Measurements from ENCODE around the gene FOXA3.
"Not testable (repeated sequence)": the region's sequence is repeated elsewhere in the genome, so short reads cannot be mapped to it uniquely, and the experiment has no call there.

FOXA3 gene

DNA sequence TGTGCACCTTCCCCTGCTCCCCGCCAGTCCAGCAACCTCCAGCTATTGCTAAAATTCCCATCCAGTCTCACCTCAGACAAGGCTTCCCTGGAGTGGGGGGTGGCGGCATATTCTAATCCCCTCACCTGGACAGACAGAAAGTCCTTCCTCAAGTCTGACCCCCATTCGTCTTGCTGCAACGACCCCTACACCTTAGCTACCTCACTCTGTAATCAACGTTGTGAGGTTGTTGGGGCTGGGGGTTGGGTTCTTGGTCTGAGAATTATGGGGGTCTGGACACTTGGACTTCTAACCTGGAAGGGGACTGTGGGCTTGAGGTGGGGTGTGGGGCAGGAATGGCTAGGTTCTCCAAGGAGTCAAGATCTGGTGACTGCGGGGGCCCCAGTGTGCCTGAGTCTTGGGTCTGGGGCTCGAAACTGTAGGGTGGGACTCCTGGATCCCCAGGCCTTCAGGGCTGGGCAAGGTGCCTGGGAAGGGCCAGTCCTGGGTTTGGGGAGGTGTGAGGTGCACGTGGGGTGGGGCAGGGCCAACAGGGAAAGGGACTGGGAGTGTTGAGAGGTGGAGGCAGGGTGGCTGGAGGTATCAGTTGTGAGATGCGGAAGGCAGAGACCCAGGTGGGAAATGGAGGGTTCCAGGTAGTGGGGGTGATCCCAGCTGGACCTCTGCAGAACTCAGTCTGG, 1.3 kb downstream of the FOXA3 start:
- TF ChIP-seq, protein P1, sequence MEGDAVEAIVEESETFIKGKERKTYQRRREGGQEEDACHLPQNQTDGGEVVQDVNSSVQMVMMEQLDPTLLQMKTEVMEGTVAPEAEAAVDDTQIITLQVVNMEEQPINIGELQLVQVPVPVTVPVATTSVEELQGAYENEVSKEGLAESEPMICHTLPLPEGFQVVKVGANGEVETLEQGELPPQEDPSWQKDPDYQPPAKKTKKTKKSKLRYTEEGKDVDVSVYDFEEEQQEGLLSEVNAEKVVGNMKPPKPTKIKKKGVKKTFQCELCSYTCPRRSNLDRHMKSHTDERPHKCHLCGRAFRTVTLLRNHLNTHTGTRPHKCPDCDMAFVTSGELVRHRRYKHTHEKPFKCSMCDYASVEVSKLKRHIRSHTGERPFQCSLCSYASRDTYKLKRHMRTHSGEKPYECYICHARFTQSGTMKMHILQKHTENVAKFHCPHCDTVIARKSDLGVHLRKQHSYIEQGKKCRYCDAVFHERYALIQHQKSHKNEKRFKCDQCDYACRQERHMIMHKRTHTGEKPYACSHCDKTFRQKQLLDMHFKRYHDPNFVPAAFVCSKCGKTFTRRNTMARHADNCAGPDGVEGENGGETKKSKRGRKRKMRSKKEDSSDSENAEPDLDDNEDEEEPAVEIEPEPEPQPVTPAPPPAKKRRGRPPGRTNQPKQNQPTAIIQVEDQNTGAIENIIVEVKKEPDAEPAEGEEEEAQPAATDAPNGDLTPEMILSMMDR (IDR thresholded peaks at IDR 0.05; ENCODE audit: extremely low read depth, missing control alignments) = no peak
- no peak for DNase-seq (ENCODE audit: low spot score)

DNA sequence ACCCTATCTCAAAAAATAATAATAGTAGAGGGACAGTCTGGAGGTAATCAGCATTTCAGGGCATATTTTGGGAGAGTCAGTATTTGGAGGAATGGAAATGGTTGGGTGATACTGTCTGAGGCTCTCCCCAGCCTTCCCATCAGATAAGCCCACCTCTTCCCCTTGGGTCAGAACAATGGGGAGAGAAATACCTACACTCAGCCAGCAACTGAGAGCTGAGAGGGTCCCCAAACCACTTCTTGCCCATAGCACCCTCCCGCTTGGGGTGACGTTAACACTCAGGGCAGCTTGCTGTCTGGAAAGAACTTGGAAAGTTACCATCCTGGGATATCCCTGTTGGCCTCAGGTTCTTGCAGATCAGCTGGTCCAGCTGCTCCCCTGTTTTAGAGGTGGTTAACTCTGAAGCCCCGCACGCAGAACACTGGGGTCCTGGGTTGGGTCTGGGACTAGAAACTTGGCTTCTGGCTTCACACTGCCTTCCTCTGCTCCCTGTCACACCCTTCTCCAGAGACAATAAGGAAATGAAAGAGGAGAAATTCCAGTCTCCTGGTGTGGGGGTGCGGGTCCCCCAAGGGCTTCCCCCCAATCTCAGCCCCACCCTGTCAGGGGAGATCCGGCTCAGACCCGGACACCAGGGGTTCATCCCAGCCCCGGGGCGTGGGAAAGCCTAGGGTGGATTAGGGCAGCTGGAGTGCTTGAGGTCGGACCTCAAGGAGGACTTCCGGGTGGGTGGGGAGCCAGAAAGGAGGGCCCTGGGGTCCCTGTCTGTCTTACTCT, 2.5 kb downstream of the FOXA3 start:
- DNase-seq (ENCODE audit: low spot score) = no peak
- TF ChIP-seq, protein P1 (IDR thresholded peaks at IDR 0.05; ENCODE audit: extremely low read depth, missing control alignments) = no peak

DNA sequence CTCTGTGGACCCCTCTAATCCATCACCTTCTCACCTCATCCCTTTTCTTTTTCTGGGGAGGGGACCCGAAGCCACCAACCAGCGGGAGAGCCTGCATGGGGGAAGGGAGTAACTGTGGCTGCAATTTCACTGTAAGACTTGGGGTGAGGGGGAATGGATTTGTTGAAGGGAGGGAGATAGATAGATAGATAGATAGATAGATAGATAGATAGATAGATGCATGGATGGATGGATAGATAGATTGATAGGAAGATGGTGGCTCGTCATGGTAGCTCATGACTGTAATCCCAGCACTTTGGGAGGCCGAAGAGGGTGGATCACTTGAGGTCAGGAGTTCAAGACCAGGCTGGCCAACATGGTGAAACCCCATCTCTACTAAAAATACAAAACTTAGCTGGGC, 3.1 kb downstream of the FOXA3 start:
- DNase-seq (ENCODE audit: low spot score) = not testable (repeated sequence)

DNA sequence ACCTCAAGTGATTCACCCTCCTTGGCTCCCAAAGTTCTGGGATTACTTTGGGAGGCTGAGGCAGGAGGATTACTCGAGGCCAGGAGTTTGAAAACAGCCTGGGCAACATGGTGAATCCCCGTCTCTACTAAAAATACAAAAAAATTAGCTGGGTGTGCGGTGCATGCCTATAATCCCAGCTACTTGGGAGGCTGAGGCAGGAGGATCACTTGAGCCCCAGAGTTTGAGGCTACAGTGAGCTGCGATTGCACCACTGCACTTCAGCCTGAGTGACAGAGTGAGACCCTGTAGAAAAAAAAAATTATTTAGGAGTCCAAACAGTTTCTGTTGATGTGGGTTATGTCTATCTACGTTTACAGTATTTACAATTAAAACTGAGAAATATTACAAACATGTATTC, 6.7 kb downstream of the FOXA3 start:
- DNase-seq (ENCODE audit: low spot score) = no peak
- TF ChIP-seq, protein P1 (IDR thresholded peaks at IDR 0.05; ENCODE audit: extremely low read depth, missing control alignments) = no peak

DNA sequence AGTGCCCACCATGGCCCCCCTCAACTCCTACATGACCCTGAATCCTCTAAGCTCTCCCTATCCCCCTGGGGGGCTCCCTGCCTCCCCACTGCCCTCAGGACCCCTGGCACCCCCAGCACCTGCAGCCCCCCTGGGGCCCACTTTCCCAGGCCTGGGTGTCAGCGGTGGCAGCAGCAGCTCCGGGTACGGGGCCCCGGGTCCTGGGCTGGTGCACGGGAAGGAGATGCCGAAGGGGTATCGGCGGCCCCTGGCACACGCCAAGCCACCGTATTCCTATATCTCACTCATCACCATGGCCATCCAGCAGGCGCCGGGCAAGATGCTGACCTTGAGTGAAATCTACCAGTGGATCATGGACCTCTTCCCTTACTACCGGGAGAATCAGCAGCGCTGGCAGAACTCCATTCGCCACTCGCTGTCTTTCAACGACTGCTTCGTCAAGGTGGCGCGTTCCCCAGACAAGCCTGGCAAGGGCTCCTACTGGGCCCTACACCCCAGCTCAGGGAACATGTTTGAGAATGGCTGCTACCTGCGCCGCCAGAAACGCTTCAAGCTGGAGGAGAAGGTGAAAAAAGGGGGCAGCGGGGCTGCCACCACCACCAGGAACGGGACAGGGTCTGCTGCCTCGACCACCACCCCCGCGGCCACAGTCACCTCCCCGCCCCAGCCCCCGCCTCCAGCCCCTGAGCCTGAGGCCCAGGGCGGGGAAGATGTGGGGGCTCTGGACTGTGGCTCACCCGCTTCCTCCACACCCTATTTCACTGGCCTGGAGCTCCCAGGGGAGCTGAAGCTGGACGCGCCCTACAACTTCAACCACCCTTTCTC, 8.2 kb downstream of the FOXA3 start:
- TF ChIP-seq, protein P1 (IDR thresholded peaks at IDR 0.05; ENCODE audit: extremely low read depth, missing control alignments) = no peak

DNA sequence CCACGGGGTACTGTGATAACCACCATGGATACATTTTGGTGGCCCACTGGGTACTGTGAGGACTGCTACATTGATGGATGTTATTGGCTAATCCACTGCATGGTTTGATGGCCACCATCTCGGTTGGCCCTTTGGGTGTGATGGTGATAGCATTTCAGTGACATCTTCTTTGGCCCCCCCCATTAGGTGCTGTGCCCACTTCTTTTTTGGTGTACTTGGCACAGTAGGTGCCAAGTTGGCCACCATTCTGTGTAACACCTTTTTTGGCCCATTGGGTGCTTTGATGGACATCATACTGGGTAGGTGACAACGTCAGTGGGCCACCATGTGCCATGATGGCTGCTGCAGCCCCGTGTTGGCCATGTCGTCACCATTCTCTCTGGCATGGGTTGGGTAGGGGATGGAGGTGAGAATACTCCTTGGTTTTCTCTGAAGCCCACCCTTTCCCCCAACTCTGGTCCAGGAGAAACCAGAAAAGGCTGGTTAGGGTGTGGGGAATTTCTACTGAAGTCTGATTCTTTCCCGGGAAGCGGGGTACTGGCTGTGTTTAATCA, 9.2 kb downstream of the FOXA3 start:
- TF ChIP-seq, protein P1 (IDR thresholded peaks at IDR 0.05; ENCODE audit: extremely low read depth, missing control alignments) = no peak

More for the DNA sequence above, 8.2 kb downstream of the FOXA3 start:
- DNase-seq (ENCODE audit: low spot score) = no peak

DNA sequence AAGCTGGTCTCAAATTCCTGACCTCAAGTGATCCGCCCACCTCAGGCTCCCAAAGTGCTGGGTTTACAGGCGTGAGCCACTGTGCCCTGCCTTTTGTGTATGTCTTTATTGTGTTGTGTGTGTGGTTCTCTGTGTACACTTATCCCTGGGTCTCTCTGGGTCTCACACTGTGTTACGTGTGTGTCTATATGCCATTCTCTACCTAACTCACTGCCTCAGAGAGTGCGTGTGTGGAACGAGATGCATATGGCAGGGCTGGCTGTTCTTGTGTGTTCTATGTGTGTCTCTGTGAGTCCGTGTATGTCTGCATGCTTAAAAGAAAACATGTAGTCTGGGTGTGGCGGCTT, 10.5 kb downstream of the FOXA3 start:
- no peak for DNase-seq (ENCODE audit: low spot score)
- TF ChIP-seq, protein P1 (IDR thresholded peaks at IDR 0.05; ENCODE audit: extremely low read depth, missing control alignments) = no peak

More for the DNA sequence above, 9.2 kb downstream of the FOXA3 start:
- DNase-seq (ENCODE audit: low spot score) = no peak
